PFSK-1 (cell line): ENCODE data around the gene ING1.

Source experiments
- FOXP2 ChIP-seq: optimal IDR thresholded peaks from 2 replicates; pipeline ENCODE3; 2011; ENCODE audit warnings: borderline replicate concordance, control low read depth, inconsistent platforms; ENCODE audit not compliant: insufficient read depth; ENCODE audit errors: extremely low read length, extremely low read depth
- POLR2AphosphoS5 ChIP-seq: IDR thresholded peaks from 2 replicates; pipeline ENCODE4 v1.6.1; 2012; ENCODE audit warnings: low read depth, mild to moderate bottlenecking, control low read depth, low read length, moderate library complexity
- SIN3A ChIP-seq: IDR thresholded peaks from 2 replicates; pipeline ENCODE4 v1.6.1; 2012; ENCODE audit warnings: mild to moderate bottlenecking, low read length, moderate library complexity, borderline replicate concordance; ENCODE audit not compliant: insufficient read depth
- TAF1 ChIP-seq: IDR thresholded peaks from 2 replicates; pipeline ENCODE4 v1.6.1; 2012; ENCODE audit warnings: low read length, control low read depth, borderline replicate concordance; ENCODE audit not compliant: insufficient read depth
- TF ChIP-seq, protein P1 (sequence below), 2 experiments: IDR thresholded peaks; 2 replicates each; pipeline versions ENCODE4 v1.6.1 to v1.8.0; 2011 to 2012; ENCODE audit warnings: low read depth in 2 of 2, low read length in 2 of 2, control low read depth in 1 of 2, inconsistent platforms in 1 of 2, mild to moderate bottlenecking in 1 of 2, moderate library complexity in 1 of 2; ENCODE audit not compliant: insufficient read depth in 1 of 2

The ING1 gene

GRCh38 chr13:110700641-110701040 lies 12.9 kb upstream of the ING1 start:
- TF ChIP-seq FOXP2, result no peak
- no peak for TF ChIP-seq SIN3A
- TF ChIP-seq, protein P1, sequence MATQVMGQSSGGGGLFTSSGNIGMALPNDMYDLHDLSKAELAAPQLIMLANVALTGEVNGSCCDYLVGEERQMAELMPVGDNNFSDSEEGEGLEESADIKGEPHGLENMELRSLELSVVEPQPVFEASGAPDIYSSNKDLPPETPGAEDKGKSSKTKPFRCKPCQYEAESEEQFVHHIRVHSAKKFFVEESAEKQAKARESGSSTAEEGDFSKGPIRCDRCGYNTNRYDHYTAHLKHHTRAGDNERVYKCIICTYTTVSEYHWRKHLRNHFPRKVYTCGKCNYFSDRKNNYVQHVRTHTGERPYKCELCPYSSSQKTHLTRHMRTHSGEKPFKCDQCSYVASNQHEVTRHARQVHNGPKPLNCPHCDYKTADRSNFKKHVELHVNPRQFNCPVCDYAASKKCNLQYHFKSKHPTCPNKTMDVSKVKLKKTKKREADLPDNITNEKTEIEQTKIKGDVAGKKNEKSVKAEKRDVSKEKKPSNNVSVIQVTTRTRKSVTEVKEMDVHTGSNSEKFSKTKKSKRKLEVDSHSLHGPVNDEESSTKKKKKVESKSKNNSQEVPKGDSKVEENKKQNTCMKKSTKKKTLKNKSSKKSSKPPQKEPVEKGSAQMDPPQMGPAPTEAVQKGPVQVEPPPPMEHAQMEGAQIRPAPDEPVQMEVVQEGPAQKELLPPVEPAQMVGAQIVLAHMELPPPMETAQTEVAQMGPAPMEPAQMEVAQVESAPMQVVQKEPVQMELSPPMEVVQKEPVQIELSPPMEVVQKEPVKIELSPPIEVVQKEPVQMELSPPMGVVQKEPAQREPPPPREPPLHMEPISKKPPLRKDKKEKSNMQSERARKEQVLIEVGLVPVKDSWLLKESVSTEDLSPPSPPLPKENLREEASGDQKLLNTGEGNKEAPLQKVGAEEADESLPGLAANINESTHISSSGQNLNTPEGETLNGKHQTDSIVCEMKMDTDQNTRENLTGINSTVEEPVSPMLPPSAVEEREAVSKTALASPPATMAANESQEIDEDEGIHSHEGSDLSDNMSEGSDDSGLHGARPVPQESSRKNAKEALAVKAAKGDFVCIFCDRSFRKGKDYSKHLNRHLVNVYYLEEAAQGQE (IDR thresholded peaks at IDR 0.05; ENCODE audit: insufficient read depth in 1 of 2, low read depth in 2 of 2, low read length in 2 of 2), result no peak
- no peak for TF ChIP-seq TAF1

DNA sequence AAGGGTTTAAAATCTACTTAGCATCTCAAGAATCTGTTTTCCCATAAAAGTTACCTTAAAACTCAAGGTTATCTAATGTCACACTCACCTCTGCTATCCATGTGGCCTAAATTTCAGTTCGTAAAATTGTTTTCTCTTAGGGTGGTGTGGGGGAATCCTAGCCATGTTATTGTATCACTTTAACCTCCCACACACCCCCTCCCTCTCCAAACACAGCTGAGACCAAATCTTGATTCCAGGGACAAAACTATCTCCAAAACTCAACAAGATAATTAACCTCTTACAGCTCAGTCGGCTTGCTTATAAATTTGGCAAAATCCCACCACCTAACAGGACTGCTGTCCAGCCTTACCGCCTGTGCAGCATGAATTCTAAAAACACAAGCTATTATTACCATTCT lies 11.4 kb upstream of the ING1 start:
- TF ChIP-seq, protein P1 (IDR thresholded peaks at IDR 0.05; ENCODE audit: insufficient read depth in 1 of 2, low read depth in 2 of 2, low read length in 2 of 2), result no peak
- no peak for TF ChIP-seq FOXP2
- TF ChIP-seq TAF1, result no peak
- TF ChIP-seq POLR2AphosphoS5, result no peak
- TF ChIP-seq SIN3A, result no peak

DNA sequence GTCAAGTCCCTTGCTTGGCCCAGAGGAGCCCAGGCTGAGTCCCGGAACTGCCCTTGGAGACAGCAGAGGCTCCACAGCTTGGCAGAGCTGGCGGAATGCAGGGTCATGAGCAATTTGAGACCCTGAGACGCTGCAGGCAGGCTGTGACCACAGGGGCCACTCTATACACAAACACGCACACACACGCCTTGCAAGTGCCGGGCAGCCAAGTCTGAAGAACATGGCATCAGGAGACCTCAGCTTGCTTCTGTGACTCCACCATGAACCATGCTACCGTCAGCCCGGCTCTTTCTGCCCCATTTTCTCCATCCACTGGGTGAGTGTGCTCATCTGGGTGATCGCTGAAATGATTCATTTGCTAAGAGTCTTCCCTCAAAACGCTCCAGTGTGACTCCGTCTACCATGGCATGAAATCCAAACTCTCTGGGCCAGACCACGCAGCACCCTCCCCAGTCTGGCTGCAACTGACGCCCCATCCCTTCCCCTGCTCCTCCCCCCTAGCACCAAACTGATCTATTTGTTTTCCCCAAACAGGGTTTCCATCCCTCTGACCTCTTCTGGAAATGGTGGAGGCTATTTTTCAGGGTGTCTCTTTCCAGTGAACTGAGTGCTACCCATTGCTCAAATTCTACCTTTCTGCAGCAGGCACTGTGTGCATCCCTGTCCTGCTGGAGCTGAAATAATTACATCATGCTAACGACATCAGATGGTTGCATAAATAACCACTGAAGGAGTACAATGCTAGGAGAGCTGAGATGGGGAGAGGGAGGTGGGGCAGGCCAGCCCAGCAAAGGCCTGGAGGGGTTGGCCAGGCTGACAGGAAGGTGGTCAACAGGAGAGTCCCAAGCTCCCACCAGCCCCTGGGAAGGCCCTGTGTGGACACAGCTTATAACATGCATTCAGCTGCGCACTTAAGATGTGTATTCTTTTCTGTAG lies 10.6 kb upstream of the ING1 start:
- TF ChIP-seq POLR2AphosphoS5 (no peak), FOXP2 (no peak), TAF1 (no peak)
- TF ChIP-seq, protein P1 (IDR thresholded peaks at IDR 0.05; ENCODE audit: insufficient read depth in 1 of 2, low read depth in 2 of 2, low read length in 2 of 2), result no peak

- TF ChIP-seq TAF1 (no peak), SIN3A (0 out of 2 replicates have a peak, but pooled peaks have one; percentile 5)
Measured at GRCh38 chr13:110705356-110705825, 8.1 kb upstream of the ING1 start.

DNA sequence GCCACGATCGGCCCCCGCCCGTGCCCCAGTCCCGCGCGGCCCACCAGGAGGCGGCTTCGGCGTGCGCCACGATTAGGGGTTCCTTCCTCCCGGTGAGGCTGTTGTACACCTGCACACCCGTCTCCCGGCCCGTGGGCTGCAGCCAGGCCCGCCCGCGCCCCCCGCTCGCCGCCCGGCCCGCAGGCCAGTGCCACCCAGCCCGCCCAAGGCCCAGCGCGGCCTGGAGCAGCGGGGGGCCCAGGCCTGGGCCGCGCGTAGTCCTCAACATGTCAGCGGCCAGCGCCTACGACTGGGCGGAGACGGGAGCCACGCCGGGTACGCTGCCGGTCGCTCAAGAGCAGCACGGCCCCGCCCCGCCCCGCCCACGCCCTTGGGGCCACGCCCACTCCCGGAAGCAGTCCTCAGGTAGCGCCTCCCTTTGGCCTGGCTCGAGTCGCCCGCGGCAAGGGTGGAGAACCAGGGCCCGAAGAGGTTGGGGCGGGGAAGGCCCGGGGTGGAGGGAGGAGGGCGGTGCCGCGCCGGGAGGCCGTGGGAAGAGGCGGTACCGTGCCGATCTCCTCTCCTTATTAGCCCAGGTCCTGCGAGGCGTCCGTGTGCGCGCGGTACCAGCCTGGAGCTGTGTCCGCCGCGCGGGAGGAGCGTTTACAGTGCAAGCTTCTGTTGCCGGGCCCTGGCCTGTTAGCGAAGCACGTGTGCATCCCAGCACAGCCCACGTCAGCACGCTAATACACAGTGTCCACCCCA lies 7.5 kb upstream of the ING1 start, which contains the start of gene CARS2:
TSS of gene CARS2 (minus strand) at position 291 of the 744 bp plus-strand sequence. CDS start at position 268, 23 bp downstream.
- TF ChIP-seq SIN3A (0 out of 2 replicates have a peak, but pooled peaks have one; percentile 6), TAF1 (peak; percentile 49; the same call in 1 of the 2 replicates), FOXP2 (no peak), POLR2AphosphoS5 (peak; percentile 37; the same call in 1 of the 2 replicates)
- TF ChIP-seq, protein P1 (IDR thresholded peaks at IDR 0.05; ENCODE audit: insufficient read depth in 1 of 2, low read depth in 2 of 2, low read length in 2 of 2), result no peak
